RWPE2 (cell line): ENCODE measurements around the gene OR2Z1.
"Not testable (repeated sequence)": the region's sequence is repeated elsewhere in the genome, so short reads cannot be mapped to it uniquely, and the experiment has no call there.

ENCODE experiments used
- ATAC-seq: fragments of 200-7000 bp; cut with Tn5 transposase; 3 replicates; pipeline ENCODE4 v1.9.1; 2021; ENCODE audit warnings: low read depth
- DNase-seq: peaks from one replicate; pipeline ENCODE4 v3.0.0-alpha.2; 2020; ENCODE audit warnings: low spot score
- H3K27ac ChIP-seq: fragments of 450-650 bp; 2 replicates; pipeline ENCODE4 v1.5.1; 2017; ENCODE audit warnings: mild to moderate bottlenecking; ENCODE audit not compliant: poor library complexity, severe bottlenecking
- H3K27me3 ChIP-seq: fragments of 250-450 bp; sonication (Bioruptor Pico); 2 replicates; pipeline ENCODE4 v1.5.1; 2021; ENCODE audit warnings: mild to moderate bottlenecking, moderate library complexity; ENCODE audit not compliant: insufficient read depth, poor library complexity, severe bottlenecking
- H3K36me3 ChIP-seq: fragments of 250-450 bp; sonication (Bioruptor Pico); 2 replicates; pipeline ENCODE4 v1.5.1; 2020; ENCODE audit warnings: low read depth, mild to moderate bottlenecking, moderate library complexity
- H3K4me1 ChIP-seq: fragments of 250-450 bp; sonication (Bioruptor Pico); 2 replicates; pipeline ENCODE4 v1.5.1; 2021; ENCODE audit warnings: mild to moderate bottlenecking, moderate library complexity; ENCODE audit not compliant: insufficient read depth, poor library complexity, severe bottlenecking
- H3K4me3 ChIP-seq: fragments of 250-450 bp; sonication (Bioruptor Pico); 2 replicates; pipeline ENCODE4 v1.5.1; 2021; ENCODE audit warnings: mild to moderate bottlenecking, moderate library complexity; ENCODE audit not compliant: severe bottlenecking
- H3K9me3 ChIP-seq: fragments of 250-450 bp; sonication (Bioruptor Pico); 2 replicates; pipeline ENCODE4 v1.5.1; 2021; ENCODE audit warnings: mild to moderate bottlenecking, moderate library complexity; ENCODE audit not compliant: severe bottlenecking
- TF ChIP-seq, protein P1 (sequence below): fragments of 450-650 bp; IDR thresholded peaks from one replicate; pipeline ENCODE4 v1.5.1; 2017; ENCODE audit warnings: mild to moderate bottlenecking, moderate library complexity; ENCODE audit not compliant: poor library complexity, severe bottlenecking

Gene OR2Z1

DNA sequence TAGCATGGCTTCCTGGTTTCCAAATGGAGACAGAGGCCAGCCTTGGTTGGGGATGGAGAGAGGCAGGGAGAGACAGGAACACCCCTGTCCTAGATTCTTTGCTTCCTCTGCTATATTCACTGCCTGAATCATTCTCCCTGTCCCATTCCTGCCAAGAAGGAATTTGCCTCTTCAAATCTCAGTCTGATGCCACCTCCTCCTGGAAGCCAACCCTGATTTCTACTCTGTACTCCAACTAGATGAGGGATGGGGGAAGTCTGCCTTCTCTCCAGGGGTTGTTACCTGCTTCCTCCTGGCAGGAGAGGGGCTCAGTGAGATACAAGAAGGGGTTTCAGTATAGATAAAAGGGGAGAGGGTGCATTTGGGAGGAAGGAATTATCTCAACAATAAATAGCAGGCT is 21.5 kb upstream of the OR2Z1 start:
- Histone ChIP-seq H3K27me3 (no peaks in the 10 kb centered on the region), H3K9me3 (peaks cover 2% of the 10 kb centered on the region), H3K4me3 (no peak overlapping the region), H3K27ac (no peak overlapping the region), H3K4me1 (no peaks in the 10 kb centered on the region), H3K36me3 (no peaks in the 10 kb centered on the region)
- DNase-seq, result no peak
- TF ChIP-seq, protein P1, sequence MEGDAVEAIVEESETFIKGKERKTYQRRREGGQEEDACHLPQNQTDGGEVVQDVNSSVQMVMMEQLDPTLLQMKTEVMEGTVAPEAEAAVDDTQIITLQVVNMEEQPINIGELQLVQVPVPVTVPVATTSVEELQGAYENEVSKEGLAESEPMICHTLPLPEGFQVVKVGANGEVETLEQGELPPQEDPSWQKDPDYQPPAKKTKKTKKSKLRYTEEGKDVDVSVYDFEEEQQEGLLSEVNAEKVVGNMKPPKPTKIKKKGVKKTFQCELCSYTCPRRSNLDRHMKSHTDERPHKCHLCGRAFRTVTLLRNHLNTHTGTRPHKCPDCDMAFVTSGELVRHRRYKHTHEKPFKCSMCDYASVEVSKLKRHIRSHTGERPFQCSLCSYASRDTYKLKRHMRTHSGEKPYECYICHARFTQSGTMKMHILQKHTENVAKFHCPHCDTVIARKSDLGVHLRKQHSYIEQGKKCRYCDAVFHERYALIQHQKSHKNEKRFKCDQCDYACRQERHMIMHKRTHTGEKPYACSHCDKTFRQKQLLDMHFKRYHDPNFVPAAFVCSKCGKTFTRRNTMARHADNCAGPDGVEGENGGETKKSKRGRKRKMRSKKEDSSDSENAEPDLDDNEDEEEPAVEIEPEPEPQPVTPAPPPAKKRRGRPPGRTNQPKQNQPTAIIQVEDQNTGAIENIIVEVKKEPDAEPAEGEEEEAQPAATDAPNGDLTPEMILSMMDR, result no peak
- ATAC-seq, result no peak

DNA sequence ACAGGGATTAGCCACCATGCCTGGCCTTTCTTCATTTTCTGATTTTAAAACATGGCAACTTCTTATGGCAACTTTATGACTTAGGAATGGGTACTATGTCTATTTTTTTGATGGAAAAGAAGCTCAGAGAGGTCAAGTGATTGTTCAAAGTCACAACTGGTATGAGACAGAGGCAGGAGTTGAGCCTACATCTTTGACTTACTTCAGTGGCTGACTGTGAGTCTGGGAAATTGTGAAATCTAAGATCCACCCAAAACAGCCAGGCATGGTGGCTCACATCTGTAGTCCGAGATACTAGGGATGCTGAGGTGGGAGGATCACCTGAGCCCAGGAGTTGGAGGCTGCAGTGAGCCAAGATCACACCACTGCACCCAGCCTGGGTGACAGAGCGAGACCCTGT is 20.5 kb upstream of the OR2Z1 start:
- Histone ChIP-seq H3K27me3 (no peaks in the 10 kb centered on the region), H3K4me3 (no peak overlapping the region), H3K4me1 (no peaks in the 10 kb centered on the region), H3K9me3 (peaks cover 2% of the 10 kb centered on the region), H3K36me3 (no peaks in the 10 kb centered on the region), H3K27ac (no peak overlapping the region)
- ATAC-seq (no peak), DNase-seq (no peak)
- TF ChIP-seq, protein P1, result no peak

DNA sequence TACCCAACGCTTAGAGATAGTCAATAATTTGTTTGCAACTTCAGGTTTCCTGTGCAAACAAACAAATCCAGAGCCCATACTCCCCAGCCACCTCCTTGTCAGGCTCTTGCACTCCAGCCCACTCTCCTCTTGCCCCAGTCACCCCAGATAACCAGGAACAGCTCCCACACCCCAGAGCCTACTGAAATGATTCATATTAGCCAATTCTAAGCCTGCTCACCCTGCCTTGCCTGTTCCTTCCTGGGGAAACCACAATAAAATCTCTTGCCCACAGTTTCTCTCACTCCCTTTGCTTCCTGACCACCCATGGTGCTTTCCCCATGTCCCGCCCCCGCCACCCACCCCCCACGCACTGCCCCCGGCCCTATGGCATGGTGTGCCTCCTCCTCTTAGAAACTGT is 19.1 kb upstream of the OR2Z1 start:
- TF ChIP-seq, protein P1, result no peak
- no peak for DNase-seq
- ATAC-seq, result no peak
- no peaks in the 10 kb centered on the region for H3K27me3 ChIP-seq
- H3K36me3 ChIP-seq, result no peaks in the 10 kb centered on the region
- H3K4me3 ChIP-seq, result no peak overlapping the region
- no peaks in the 10 kb centered on the region for H3K4me1 ChIP-seq
- no peak overlapping the region for H3K27ac ChIP-seq
- no peaks in the 10 kb centered on the region for H3K9me3 ChIP-seq

DNA sequence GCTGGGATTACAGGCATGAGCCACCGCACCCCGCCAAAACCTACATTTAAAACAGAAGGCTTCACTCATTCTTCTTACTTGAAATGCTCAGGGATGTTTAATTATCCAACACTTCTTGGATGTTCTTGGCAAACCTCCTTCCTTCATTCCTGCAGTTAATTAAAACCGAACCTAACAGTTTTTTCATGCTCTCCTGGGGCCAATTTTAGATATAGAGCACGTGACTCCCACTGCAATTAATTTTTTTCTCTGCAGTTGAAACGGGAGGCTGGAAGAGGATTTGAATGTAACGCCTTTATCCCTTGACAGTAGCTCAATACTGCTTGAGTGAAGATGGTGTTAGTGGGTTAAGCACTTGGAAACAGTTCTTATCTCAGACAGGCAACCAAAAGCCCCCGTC is 18.2 kb upstream of the OR2Z1 start:
- Histone ChIP-seq H3K27me3 (no peaks in the 10 kb centered on the region), H3K9me3 (no peaks in the 10 kb centered on the region), H3K4me1 (no peaks in the 10 kb centered on the region), H3K4me3 (no peak overlapping the region), H3K27ac (no peak overlapping the region), H3K36me3 (no peaks in the 10 kb centered on the region)
- TF ChIP-seq, protein P1, result no peak
- ATAC-seq (no peak), DNase-seq (no peak)

DNA sequence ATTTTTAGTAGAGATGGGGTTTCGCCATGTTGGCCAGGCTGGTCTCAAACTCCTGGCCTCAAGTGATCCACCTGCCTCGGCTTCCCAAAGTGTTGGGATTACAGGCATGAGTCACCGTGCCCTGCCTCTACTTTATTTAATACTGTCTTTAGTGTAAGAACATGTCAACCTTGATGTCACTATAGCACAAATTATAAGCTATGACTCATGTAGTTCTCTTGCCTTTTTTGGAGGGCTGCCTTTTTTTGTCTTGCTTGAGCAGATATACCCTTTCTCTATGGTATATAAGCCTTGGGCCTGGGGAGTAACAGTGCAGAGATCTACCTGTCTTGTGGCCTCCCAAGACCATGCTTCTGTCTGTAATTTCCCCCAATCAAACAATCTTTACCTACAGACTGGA is 16.1 kb upstream of the OR2Z1 start:
- not testable (repeated sequence) for ATAC-seq, H3K27ac ChIP-seq, H3K27me3 ChIP-seq, H3K4me1 ChIP-seq, H3K36me3 ChIP-seq, H3K4me3 ChIP-seq, DNase-seq, H3K9me3 ChIP-seq
